Large intestine (tissue), 3 donors: ENCODE data around the gene MDM2. TPM values are rescaled to one million over a fixed set of nuclear protein-coding genes. Genes with fewer than 3 reads are reported as not detected.

Experiments
- DNase-seq, 2 donors: peaks; one replicate each; pipeline versions ENCODE4 v3.0.0 to v3.0.0-alpha.2; 2013
- H3K27ac ChIP-seq: one replicate; pipeline ENCODE4 v1.5.1; 2013; ENCODE audit warnings: low read length
- H3K27me3 ChIP-seq: 2 replicates; pipeline ENCODE4 v1.6.1; 2013; ENCODE audit warnings: low read length; ENCODE audit not compliant: control insufficient read depth, insufficient read depth
- H3K36me3 ChIP-seq: 2 replicates; pipeline ENCODE4 v1.6.1; 2013; ENCODE audit warnings: low read length; ENCODE audit not compliant: control insufficient read depth, insufficient read depth
- H3K4me1 ChIP-seq: one replicate; pipeline ENCODE4 v1.6.1; 2013; ENCODE audit warnings: low read length; ENCODE audit not compliant: control insufficient read depth, insufficient read depth
- H3K4me3 ChIP-seq: one replicate; pipeline ENCODE4 v1.5.1; 2013; ENCODE audit warnings: low read length
- H3K9me3 ChIP-seq: one replicate; pipeline ENCODE4 v1.6.1; 2013; ENCODE audit warnings: mild to moderate bottlenecking, low read depth, low read length, moderate library complexity; ENCODE audit not compliant: control insufficient read depth
- WGBS: methylation state at CpG from one replicate; pipeline ENCODE4 v1.1.5; 2013; ENCODE audit warnings: low lambda C conversion rate; ENCODE audit not compliant: insufficient coverage; 5-methylcytosine and 5-hydroxymethylcytosine counted together
- polyA plus RNA-seq: library from polyadenylated mRNA; unstranded; fragments of 120-200 nt; gene quantifications from one replicate; pipeline ENCODE4 v1.2.1, GENCODE V29; 2013

MDM2 gene
- polyA plus RNA-seq, 1 donor = 34.9 TPM

DNA sequence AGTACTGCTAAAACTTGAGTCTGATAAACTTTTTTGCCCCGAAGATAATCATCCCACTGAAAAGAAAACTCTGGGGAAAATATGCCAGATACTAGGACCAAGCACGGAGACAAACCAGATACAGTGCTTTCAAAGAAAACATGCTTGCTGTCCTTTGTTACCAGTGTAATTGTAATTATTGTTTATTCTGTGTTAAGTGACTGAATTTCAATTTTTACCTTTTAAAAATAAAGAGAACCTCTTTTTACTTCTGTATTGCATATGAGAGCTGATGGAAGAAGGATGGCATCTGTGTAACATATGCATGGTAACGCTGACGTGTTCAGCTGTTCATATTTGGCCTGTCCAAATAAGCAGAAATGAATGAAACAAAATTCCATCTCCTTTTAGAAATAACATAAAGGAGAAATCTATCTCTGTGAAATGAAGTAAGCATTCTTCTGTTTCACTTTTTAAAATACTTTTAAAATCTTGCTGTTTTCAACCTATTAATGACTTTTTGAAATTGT lies 39.5 kb upstream of the MDM2 start:
- Histone ChIP-seq H3K4me3 (no peak overlapping the region), H3K9me3 (no peaks in the 10 kb centered on the region), H3K4me1 (no peaks in the 10 kb centered on the region), H3K36me3 (peaks cover 10% of the 10 kb centered on the region), H3K27ac (no peak overlapping the region), H3K27me3 (no peaks in the 10 kb centered on the region)
- DNase-seq = no peak
- 87% methylated on average over 3 of the region's 4 CpGs for WGBS

DNA sequence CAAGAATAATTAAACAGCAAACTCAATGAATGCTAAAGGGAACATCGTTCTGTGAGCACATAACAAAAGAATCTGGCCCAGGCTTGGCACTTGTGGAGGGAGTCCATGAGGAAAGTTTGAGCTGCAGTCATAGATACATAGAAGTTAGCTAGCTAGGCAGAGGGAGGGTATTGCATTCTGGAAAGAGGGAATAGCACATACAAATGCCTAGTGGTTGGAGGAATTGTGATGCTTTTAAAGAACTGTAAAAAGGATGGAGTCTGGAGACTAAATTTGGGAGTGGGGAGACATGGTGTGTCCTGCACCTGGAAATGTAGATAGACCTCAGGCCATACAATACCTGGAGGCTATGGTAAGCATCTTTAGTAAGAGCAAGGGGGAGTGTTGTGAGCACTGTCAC lies 38.0 kb upstream of the MDM2 start:
- 100% methylated on average over 1 of the region's 1 CpG for WGBS
- no peaks in the 10 kb centered on the region for H3K4me1 ChIP-seq
- no peaks in the 10 kb centered on the region for H3K27me3 ChIP-seq
- DNase-seq = no peak
- H3K27ac ChIP-seq = no peak overlapping the region
- H3K9me3 ChIP-seq = no peaks in the 10 kb centered on the region
- H3K36me3 ChIP-seq = peaks cover 5% of the 10 kb centered on the region
- H3K4me3 ChIP-seq = no peak overlapping the region

DNA sequence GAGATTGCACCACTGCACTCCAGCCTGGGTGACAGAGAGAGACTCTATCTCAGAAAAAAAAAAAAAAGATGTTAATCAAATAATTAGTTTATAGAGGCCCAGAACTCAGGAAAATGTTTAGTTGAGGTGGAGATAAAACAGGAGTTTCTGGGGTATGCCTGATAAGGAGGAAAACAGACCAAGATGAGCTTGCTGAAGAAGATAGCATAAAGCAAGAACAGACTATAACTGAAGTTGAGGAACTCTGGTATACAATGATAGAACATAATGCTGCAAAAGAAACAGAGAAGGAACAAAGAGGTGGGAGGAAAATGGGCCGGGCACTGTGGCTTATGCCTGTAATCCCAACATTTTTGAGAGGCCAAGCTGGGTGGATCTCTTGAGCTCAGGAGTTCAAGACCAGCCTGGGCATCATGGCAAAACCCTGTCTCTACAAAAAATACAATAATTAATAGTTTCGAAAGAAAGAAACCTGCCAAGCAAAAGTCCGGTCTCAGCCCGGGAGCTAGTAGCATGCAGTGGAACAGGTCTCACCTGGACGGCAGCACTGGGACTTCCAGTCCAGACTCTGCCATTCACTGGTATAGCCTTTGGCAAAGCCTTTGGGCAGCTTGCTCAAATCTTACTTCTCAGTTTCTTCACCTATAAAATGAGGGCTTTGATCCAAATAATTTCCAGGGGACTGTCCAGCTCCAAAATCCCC lies 36.6 kb upstream of the MDM2 start:
- DNase-seq = no peak
- 83% methylated on average over 1 of the region's 5 CpGs for WGBS
- no peaks in the 10 kb centered on the region for H3K9me3 ChIP-seq
- H3K4me1 ChIP-seq = no peaks in the 10 kb centered on the region
- H3K27ac ChIP-seq = no peak overlapping the region
- no peaks in the 10 kb centered on the region for H3K27me3 ChIP-seq
- H3K4me3 ChIP-seq = no peak overlapping the region
- H3K36me3 ChIP-seq = peaks cover 5% of the 10 kb centered on the region

DNA sequence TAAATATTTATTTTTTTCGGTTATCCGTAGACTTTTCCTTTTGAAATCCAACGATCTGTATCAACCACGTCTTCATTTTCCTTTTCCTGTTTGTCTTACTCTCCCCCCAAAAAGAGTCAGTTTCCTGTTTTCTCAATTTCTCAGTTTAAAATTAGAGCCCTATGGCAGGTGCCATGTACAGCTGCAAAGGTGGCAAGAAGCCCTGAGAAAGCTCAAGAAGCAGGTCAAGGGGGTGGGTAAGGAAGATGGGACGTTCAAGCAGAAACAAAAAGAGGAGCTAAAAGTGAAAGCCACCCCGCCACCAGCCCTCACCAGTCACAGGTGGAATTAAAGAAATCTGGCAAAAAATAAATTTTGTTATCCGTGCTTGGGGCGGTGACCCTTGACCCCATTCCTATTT lies 35.3 kb upstream of the MDM2 start:
- Histone ChIP-seq H3K36me3 (no peaks in the 10 kb centered on the region), H3K4me1 (no peaks in the 10 kb centered on the region), H3K27ac (no peak overlapping the region), H3K27me3 (no peaks in the 10 kb centered on the region), H3K9me3 (no peaks in the 10 kb centered on the region), H3K4me3 (no peak overlapping the region)
- WGBS = 94% methylated on average over 5 of the region's 8 CpGs
- no peak for DNase-seq

DNA sequence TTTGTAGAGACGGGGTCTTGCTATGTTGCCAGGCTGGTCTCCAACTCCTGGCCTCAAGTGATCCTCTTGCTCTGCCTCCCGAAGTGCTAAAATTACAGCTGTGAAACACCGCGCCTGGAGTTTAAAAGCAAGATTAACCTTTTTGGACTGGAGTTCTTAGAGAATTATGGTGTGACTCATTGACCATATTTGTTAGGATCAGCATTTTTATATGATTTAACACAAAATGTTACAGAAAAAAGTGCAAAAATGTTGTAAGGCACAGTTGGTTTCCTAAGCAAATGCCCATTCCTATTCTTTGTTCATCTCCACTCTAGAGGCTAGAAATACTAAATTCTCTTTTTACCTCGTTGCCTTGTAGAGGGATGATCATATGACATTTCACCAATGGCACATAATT lies 34.4 kb upstream of the MDM2 start:
- no CpG with 5 or more reads among the region's 5 CpGs for WGBS

DNA sequence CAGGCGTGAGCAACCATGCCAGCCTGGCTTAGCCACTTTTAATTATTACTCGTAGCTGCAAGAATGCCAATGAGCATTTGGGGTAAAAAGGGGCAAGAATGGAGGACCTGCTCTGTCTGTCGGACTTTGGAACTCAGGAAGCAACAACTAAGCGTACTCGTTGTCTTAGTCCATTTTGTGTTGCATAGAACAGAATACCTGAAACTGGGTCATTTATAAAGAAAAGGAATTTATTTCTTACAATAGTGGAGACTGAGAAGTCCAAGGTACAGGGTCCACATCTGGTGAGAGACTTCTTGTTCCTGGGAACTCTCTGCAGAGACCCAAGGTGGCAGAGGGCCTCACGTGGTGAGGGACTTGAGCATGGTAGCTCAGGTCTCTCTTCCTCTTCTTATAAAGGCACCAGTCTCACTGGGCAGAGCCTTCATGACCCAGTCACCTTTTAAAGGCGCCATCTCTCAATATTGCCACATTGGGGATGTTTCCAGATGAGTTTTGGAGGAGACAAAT lies 32.8 kb upstream of the MDM2 start:
- H3K27ac ChIP-seq = no peak overlapping the region
- WGBS = no CpG with 5 or more reads among the region's 7 CpGs

More for the DNA sequence above, 34.4 kb upstream of the MDM2 start:
- DNase-seq = no peak
- no peak overlapping the region for H3K27ac ChIP-seq
- no peaks in the 10 kb centered on the region for H3K4me1 ChIP-seq
- H3K4me3 ChIP-seq = no peak overlapping the region
- no peaks in the 10 kb centered on the region for H3K9me3 ChIP-seq
- H3K27me3 ChIP-seq = no peaks in the 10 kb centered on the region
- no peaks in the 10 kb centered on the region for H3K36me3 ChIP-seq

DNA sequence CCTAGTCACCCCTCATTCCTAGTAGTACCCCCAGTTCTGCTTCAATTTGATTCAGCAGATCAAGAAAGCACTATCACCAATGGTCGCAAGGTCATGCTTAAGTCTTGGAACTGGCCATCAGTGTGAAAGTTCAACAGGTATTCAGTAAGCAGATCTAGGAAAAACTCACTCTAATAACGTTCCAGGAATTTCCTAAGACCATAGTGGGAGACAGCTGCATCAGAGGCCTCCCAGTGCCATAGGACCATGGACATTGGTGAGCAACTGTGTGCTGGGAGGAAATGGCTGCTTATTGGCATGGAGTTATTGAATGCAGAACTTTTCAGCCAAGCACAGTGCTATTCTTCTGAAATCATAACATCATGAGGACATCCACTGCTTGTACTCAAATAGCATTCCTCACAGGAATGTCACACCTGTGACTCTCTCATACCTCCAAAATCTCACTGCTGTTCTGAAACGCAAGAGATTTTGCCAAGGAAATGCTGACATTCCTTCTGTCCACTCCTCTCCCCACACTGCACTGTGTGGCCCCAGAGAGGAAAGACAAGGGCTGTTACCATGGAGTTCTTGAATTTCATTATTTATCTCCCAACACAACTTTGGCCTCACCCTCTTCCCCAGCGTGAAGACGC lies 30.9 kb upstream of the MDM2 start:
- WGBS = no CpG with 5 or more reads among the region's 5 CpGs

More for the DNA sequence above, 32.8 kb upstream of the MDM2 start:
- Histone ChIP-seq H3K27me3 (no peaks in the 10 kb centered on the region), H3K9me3 (no peaks in the 10 kb centered on the region), H3K4me3 (no peak overlapping the region), H3K36me3 (no peaks in the 10 kb centered on the region), H3K4me1 (no peaks in the 10 kb centered on the region)
- DNase-seq = peak; percentile 14 to 68

DNA sequence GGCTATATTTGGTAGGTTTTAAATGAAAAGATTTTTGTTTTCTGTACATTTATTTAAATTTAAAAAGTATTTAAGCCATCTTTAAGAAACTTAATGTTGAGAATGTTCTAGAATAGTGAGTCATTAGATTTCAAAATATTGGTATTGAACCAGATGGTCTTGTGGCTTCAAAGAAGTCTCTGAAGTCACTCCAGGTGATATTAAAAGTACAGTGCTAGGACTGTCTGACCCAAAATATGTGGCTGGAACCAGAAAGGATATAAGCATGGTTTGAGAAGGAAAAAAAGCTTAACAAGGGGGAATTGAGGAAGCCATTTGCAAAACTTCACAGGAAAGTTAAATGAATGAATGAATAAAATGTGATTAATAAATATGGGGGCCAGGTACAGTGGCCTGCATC lies 28.7 kb upstream of the MDM2 start:
- Histone ChIP-seq H3K27ac (no peak overlapping the region), H3K4me1 (no peaks in the 10 kb centered on the region), H3K4me3 (no peak overlapping the region), H3K36me3 (no peaks in the 10 kb centered on the region), H3K27me3 (no peaks in the 10 kb centered on the region), H3K9me3 (no peaks in the 10 kb centered on the region)
- no peak for DNase-seq

More for the DNA sequence above, 30.9 kb upstream of the MDM2 start:
- Histone ChIP-seq H3K27me3 (no peaks in the 10 kb centered on the region), H3K4me3 (no peak overlapping the region), H3K4me1 (no peaks in the 10 kb centered on the region), H3K36me3 (no peaks in the 10 kb centered on the region), H3K27ac (no peak overlapping the region), H3K9me3 (no peaks in the 10 kb centered on the region)
- no peak for DNase-seq

DNA sequence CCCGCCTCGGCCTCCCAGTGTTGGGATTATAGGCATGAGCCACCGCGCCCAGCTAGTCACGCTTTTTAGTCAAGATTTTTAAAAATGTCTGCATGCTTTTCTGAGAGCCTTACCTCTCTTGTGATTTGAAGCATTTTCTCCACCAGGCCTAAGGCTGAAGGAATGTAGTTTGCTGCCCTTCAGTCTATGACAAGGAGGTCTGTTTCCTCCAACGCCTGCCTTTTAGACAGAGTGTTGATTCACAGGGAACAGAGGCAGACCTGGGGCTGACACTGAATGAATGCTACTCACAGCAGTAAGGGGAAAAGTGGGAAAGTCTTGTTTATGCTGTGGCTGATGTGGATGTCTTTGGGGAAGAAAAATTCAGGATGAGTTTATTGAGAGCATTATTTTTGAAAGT lies 27.2 kb upstream of the MDM2 start:
- DNase-seq = no peak
- no CpG with 5 or more reads among the region's 6 CpGs for WGBS
- Histone ChIP-seq H3K36me3 (no peaks in the 10 kb centered on the region), H3K4me1 (no peaks in the 10 kb centered on the region), H3K9me3 (no peaks in the 10 kb centered on the region), H3K27me3 (no peaks in the 10 kb centered on the region), H3K4me3 (no peak overlapping the region), H3K27ac (no peak overlapping the region)

DNA sequence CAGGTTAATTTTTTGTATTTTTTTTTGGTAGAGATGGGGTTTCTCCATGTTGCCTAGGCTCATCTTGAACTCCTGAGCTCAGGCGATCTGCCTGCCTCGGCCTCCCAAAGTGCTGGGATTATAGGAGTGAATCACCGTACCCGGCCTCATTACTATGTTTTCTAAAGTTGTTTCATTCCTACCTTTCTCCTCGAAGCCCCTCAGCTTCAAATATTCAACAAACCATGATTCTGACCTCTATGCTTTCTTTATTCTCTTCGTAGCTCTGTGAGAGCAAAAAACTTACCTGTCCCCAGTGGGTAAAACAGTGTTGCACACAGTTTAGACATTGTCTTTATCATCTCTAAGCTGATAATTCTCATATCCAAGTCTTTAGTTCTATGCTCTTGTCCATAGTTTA lies 26.2 kb upstream of the MDM2 start:
- 100% methylated on average over 3 of the region's 6 CpGs for WGBS
- Histone ChIP-seq H3K9me3 (no peaks in the 10 kb centered on the region), H3K4me3 (no peak overlapping the region), H3K4me1 (no peaks in the 10 kb centered on the region), H3K27ac (no peak overlapping the region), H3K27me3 (no peaks in the 10 kb centered on the region), H3K36me3 (no peaks in the 10 kb centered on the region)
- DNase-seq = no peak
